ENCODE results near the gene HAGH.
A peak's percentile ranks its signal among the peaks of the same experiment; 100 is the strongest.

HAGH gene

GRCh38 chr16:1831186-1832075 lies 4.8 kb upstream of the HAGH start:
- no peak for DNase-seq (ENCODE audit: low read depth)

- DNase-seq (ENCODE audit: low read depth), result no peak
These were observed 3.6 kb upstream of the HAGH start for GRCh38 chr16:1830213-1830612.

GRCh38 chr16:1828645-1829410 lies 2.2 kb upstream of the HAGH start:
- no peak for DNase-seq (ENCODE audit: low read depth)

DNA sequence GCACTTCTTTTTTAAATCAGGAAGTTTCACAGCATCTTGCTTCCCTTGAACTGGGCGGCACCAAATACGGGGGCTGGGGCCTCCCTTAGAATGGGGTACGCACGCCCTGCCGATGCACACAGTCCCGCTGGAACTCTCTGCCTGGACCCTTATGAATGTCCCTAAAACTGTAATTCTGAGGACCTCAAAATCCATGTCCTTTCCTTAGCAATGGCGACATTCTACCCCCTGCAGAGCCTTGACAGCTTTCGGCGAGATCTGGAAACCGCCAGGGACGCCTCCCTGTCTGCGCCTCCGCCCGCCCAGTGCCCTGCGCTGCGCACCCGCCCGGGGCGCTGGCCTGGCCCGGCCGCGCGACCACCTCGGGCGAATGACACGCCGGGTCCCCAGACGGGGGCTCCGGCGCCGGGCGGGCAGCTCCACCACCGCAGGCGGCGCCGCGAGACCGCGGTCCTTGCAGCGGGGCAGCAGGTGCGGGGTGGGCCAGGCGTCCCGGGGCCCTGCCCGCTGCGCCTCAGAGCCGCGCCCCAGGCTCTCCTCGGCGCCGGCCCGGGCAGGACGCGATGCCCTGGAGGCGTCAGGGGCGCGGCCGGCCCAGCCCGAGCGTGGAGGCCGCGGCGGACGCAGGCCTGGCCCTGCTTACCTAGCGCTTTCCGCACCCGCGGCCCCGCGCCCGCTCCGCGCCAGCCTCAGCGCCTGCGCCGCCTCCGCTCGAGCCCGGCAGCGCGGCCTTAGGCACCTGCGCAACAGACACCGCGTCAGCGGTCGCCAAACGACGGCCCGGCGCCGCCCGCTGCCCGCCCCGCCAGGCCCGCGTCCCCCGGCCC lies 548 bp downstream of the HAGH start:
- DNase-seq (ENCODE audit: low read depth), result peak; percentile 55

DNA sequence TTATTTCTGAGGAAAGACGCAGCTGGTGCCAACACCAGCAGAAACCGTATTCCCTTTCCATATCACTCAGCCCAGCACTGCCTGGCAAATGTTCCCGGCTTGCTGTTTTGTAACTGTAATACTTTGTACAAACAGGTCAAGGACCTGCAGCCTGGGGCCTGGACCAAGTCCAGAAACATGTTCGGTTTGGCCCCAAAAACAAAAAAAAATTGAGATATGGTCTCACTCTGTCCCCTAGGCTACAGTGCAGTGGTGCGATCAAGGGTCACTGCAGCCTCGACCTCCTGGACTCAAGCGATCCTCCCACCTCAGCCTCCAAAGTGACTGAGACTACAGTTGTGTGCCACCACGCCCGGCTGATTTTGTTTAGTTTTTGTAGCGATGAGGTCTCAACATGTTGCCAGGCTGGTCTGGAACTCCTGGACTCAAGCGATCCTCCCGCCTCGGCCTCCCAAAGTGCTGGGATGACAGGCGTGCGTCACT lies 1.2 kb downstream of the HAGH start:
- no peak for DNase-seq (ENCODE audit: low read depth)

- no peak for DNase-seq (ENCODE audit: low read depth)
These were observed 2.8 kb downstream of the HAGH start for GRCh38 chr16:1823821-1824220.

DNA sequence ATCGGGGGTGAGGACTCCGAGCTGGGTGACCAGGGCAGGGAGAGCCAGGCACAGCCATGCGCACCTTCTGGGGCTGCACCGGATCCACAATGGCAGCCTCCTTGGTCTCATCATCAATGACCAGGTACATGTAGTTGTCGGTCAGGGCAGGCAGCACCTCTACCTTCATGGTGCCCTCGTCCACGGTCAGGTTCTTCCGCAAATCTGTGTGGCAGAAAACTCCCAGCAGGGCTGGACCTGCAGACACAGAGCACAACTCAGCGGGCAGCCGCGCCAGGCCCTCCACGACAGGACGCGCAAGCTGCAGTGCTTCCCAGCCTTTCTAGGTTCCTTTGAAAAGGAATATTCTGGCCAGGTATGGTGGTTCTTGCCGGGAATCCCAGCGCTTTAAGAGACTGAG lies 3.8 kb downstream of the HAGH start:
- no peak for DNase-seq (ENCODE audit: low read depth)

DNA sequence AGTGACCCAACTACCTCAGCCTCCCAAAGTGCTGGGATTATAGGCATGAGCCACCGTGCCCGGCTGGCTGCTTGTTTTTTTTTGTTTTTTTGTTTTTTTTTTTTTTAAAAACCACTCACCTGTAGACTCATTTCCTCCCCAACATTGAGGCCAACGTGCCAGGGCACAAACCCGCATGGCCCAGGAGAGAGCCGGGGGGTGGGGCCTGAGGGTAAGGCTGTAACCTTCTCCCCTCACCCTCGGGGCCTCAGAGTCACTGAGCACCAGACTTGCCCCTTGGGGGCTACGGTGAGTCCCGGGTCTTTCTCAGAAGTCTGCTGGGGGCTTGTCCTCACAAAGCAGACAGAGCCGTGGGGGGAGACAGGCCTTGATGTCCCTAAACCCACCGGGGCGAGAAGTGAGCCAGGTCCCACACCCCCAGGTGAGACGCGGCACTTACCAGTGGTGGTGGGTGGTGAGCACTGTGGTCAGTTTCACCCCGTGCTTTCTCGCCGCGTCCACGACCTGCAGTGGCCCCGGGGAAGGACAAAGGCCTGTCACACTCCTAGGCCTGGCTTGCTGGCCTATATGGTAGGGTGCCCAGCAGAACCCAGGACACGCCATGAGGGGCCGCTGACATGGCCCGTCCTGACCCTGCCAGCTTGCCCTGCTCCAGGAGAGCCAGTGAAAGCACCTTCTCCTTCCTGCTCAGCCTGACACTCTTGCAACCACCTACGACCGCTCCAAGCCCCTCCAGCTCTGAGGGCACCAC lies 4.6 kb downstream of the HAGH start:
- no peak for DNase-seq (ENCODE audit: low read depth)

DNA sequence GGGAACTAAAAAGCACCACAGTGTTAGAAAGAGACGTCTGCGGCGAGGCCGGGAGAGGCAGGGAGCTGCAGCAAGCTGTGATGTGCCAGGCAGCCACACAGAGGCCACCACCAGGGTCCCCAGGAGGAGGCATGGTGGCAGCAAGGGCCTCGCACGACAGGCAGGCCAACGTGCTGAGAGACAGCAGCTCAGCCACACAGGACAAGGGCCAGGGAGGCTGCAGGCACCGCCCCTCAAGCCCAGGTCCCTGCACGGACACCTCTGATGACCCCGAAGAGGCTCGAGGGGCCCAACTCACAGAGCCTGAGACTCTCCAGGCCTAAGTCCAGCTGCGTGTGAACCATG lies 5.7 kb downstream of the HAGH start:
- no peak for DNase-seq (ENCODE audit: low read depth)

- no peak for DNase-seq (ENCODE audit: low read depth)
These were observed 6.3 kb downstream of the HAGH start for GRCh38 chr16:1820096-1820945.

GRCh38 chr16:1819611-1820010 lies 7.0 kb downstream of the HAGH start:
- no peak for DNase-seq (ENCODE audit: low read depth)

- no peak for DNase-seq (ENCODE audit: low read depth)
These were observed 7.6 kb downstream of the HAGH start for GRCh38 chr16:1818873-1819525.

DNA sequence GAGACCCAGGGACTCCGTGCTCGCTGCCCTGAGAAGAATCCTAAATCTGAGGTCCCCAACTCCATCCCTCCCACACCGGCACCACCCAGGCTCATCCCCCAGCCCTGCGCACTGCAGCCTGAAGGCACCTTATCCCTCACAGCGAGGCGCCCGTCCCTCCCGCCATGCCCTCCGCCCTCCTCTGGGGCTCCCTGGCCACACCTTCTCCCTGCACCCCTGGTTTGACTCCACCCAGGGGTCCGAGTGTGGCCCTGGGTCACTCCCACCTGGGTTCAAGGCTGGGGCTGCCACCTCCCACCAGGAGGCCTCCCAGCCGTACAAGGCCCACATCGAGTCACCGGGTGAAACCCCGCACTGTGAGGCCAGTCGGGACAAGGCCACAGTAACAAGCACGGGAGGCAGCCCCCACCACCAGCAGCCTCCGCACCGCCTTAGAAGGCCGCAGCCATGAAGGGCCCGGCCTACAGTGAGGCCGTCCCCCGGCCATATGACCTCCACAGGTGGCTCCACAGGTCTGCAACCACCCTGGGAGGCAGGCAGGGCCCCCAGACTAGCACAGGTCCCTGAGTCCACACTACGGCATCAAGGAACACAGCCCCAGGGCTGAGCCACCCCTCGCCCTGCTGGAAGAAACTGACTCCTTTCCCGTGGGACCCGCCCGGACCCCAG lies 8.3 kb downstream of the HAGH start:
- DNase-seq (ENCODE audit: low read depth), result no peak

DNA sequence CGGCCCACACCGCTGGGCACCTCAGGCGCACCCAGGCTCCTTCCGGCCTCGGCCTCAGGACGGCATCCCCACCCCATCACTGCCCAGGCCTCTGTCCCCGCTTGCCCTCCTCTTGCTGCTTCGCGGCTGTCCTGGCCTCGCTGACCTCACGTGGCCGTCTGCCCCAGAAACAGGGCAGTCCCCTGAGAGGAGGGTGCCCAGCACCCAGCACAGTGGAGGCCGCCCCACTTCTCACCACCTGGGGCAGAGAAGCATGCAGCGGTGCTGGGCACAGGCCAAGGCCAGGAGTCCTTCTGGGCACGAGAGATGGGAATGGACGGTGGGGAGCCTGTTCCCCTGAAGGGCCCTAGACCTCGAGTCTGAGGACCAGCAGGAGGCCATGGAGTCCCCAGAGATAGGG lies 8.9 kb downstream of the HAGH start:
- DNase-seq (ENCODE audit: low read depth), result no peak

DNA sequence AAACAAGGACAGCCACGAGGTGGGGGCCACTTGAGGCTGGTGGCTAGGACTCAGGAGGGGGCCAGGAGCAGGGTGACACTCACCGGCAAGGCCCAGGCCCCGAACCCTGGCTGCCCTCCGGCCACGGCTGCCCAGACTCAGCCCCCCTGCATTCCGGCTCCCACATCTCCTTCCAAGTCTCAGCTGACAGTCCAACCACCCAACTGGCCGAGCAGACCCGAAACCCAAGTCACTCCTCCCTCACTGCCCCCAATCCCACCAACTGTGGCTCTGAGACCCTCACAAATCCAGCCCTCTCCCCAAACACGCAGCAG lies 9.4 kb downstream of the HAGH start:
- DNase-seq (ENCODE audit: low read depth), result no peak

GRCh38 chr16:1816396-1817275 lies 10.0 kb downstream of the HAGH start:
- DNase-seq (ENCODE audit: low read depth), result no peak

GRCh38 chr16:1815461-1815860 lies 11.2 kb downstream of the HAGH start:
- no peak for DNase-seq (ENCODE audit: low read depth)

DNA sequence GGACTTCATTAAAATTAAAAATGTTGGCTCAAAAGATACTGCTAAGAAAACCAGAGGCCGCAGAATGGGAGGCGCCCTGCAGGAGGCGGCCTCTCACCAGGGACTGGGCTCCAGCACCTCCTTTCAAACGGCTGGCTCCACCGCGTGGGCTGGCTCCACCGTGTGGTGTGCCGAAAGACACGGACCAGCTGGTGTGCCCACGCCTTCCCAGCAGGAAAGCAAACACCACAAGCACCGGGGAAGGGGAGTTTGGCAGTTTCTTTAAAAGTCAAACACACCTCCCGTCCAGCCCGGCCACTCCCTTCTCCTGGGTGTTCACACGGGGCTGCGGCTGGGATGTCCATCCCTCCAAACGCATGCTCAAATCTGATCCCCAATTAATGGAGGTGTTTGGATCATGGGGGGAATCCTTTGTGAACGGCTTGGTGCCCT lies 13.9 kb downstream of the HAGH start:
- DNase-seq (ENCODE audit: low read depth), result peak; percentile 39

GRCh38 chr16:1810536-1810935 lies 16.1 kb downstream of the HAGH start:
- no peak for DNase-seq (ENCODE audit: low read depth)

Measured in stimulated activated CD4-positive, alpha-beta T cell treated with anti-CD3 and anti-CD28 coated beads, Interleukin-2, amount 100 ng/mL, for 4 hours (primary cell).